CD4-positive, alpha-beta T cell treated with Interleukin-21 for 1 hour (primary cell): Measurements from ENCODE around the gene NEUROD1.

ENCODE experiments used
- DNase-seq: peaks from one replicate; pipeline ENCODE4 v3.0.0-alpha.2; 2020

The NEUROD1 gene

DNA sequence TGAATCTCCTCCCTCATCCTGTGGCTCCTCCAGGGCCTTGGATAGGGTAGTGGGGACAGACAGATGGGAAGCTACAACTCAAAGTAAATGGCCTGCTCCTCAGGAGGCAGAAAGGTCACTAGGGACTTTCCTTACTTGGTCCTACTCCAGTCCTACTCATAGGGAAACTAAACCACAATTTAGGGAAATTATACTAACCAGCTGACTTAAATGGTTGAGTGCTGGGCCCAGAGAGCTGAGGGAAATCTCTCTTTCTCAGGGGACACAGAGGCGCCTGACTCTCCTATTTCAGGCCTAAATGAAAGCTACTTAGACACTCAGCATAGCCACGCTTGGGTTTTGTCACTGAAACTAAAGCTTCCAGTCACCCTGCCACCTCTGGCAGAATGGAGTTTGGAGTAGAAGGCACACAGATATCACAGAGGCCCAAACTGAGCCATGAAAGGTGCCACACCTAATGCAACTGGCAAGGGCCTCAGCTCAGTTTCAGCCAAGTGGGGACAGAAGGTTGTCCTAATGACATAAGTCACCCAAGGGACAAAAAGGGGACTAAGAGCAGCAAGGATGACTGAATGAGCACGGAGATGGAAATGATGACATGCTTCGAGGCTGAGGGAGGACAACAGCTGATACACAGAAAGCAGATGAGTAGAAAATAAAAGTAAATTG lies 47.5 kb downstream of the NEUROD1 start:
- DNase-seq: no peak

DNA sequence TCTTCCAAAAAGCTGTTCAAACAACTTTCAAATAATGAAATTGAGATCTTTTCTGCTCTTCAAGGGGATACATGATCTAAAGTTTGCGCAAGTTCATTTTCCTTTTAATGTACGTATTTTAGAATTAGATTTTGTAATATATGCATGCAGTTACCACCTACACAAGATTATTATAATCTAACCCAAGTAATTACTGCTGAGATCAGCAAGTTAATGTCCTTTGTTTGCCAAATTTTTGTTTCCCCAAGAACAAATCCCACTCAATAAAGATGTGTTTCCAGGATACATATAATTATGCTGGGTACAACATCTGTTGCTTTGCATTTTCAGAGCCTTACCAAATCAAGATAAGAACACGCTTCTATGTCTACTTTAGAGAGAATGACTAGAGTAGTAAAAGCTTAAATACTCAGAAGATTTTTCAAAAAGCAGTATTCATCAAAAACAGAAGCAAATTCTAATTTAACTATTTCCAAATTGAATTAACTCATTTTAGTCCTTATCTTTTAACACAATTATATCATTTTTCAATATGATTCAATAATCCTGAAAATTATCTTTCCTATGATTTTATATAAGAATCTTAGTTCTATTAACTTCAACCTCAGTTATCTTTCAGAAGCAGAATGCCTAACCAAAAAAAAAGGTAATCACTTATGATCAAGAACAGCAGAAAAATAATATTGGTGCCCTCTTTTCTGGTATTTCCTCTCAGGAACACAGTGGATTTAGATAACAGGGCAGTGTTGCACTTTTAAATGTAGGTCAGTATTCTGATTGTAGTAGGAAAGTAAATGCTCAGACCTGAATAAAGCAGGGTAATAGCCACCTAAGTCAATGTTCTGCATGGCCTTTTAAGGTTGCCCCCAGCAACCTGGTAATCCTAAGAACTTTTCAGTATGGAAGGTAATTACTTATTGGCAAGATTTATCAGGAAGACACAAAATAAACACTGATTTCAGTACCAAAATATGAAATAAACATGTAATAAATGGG lies 51.4 kb downstream of the NEUROD1 start:
- no peak for DNase-seq

- DNase-seq: no peak
Measured at GRCh38 chr2:181627545-181627944, 52.8 kb downstream of the NEUROD1 start.

GRCh38 chr2:181626671-181627070 lies 53.6 kb downstream of the NEUROD1 start:
- DNase-seq: no peak
